HG03280 (cell line): ENCODE data around the gene PLA2G7.
"Not testable (repeated sequence)": the region's sequence is repeated elsewhere in the genome, so short reads cannot be mapped to it uniquely, and the experiment has no call there.

Experiments used
- ATAC-seq: cut with Tn5 transposase; IDR thresholded peaks from one replicate; pipeline ENCODE4 v1.9.1; 2021; ENCODE audit warnings: mild to moderate bottlenecking, moderate library complexity; ENCODE audit not compliant: unreplicated experiment

Gene PLA2G7

GRCh38 chr6:46748940-46749503, 13.8 kb upstream of the PLA2G7 start:
- ATAC-seq, result no peak

GRCh38 chr6:46746696-46747095, 11.5 kb upstream of the PLA2G7 start, which contains the start of gene ANKRD66:
Gene ANKRD66 (plus strand): TSS chr6:46746933. CDS start chr6:46751949, 5,016 bp downstream.
- ATAC-seq, result no peak

GRCh38 chr6:46745973-46746372, 10.8 kb upstream of the PLA2G7 start:
- ATAC-seq, result no peak

GRCh38 chr6:46744159-46744725, 9.1 kb upstream of the PLA2G7 start:
- not testable (repeated sequence) for ATAC-seq

- ATAC-seq, result no peak
These were observed 8.4 kb upstream of the PLA2G7 start for GRCh38 chr6:46743425-46744158.

- ATAC-seq, result no peak
These were observed 6.7 kb upstream of the PLA2G7 start for GRCh38 chr6:46741910-46742309.

- no peak for ATAC-seq
These were observed 6.3 kb upstream of the PLA2G7 start for GRCh38 chr6:46741482-46741881.

- no peak for ATAC-seq
These were observed 1.7 kb upstream of the PLA2G7 start for GRCh38 chr6:46736906-46737305.

- ATAC-seq, result no peak
These were observed 501 bp upstream of the PLA2G7 start for GRCh38 chr6:46735720-46736031.

- no peak for ATAC-seq
These were observed 1.8 kb downstream of the PLA2G7 start for GRCh38 chr6:46733341-46733801.

GRCh38 chr6:46730921-46731461, 4.2 kb downstream of the PLA2G7 start:
- ATAC-seq, result no peak

GRCh38 chr6:46729787-46730326, 5.3 kb downstream of the PLA2G7 start:
- ATAC-seq, result no peak

- no peak for ATAC-seq
These were observed 14.8 kb downstream of the PLA2G7 start for GRCh38 chr6:46720401-46720800.

GRCh38 chr6:46719099-46719498, 16.1 kb downstream of the PLA2G7 start:
- ATAC-seq, result no peak

- ATAC-seq, result no peak
These were observed 20.0 kb downstream of the PLA2G7 start for GRCh38 chr6:46715141-46715540.

- ATAC-seq, result no peak
These were observed 23.7 kb downstream of the PLA2G7 start for GRCh38 chr6:46711491-46711890.

GRCh38 chr6:46706464-46706863, 28.7 kb downstream of the PLA2G7 start:
- ATAC-seq, result no peak

- ATAC-seq, result no peak
These were observed 30.6 kb downstream of the PLA2G7 start for GRCh38 chr6:46704562-46704961.

- no peak for ATAC-seq
These were observed 35.2 kb downstream of the PLA2G7 start for GRCh38 chr6:46699970-46700369.

- ATAC-seq, result no peak
These were observed 44.2 kb downstream of the PLA2G7 start for GRCh38 chr6:46690911-46691451.

GRCh38 chr6:46690141-46690755, 44.9 kb downstream of the PLA2G7 start:
- no peak for ATAC-seq
